GM10266 (cell line): ENCODE data around the gene SLC28A1.

Experiments
- DNase-seq: peaks from one replicate; pipeline ENCODE4 v3.0.0; 2012; ENCODE audit errors: extremely low spot score
- TF ChIP-seq, protein P1 (sequence below): IDR thresholded peaks from 2 replicates; pipeline ENCODE4 v1.5.1; 2012; ENCODE audit warnings: mild to moderate bottlenecking, low read depth; ENCODE audit not compliant: control insufficient read depth, insufficient read depth; ENCODE audit errors: missing control alignments

SLC28A1 gene

DNA sequence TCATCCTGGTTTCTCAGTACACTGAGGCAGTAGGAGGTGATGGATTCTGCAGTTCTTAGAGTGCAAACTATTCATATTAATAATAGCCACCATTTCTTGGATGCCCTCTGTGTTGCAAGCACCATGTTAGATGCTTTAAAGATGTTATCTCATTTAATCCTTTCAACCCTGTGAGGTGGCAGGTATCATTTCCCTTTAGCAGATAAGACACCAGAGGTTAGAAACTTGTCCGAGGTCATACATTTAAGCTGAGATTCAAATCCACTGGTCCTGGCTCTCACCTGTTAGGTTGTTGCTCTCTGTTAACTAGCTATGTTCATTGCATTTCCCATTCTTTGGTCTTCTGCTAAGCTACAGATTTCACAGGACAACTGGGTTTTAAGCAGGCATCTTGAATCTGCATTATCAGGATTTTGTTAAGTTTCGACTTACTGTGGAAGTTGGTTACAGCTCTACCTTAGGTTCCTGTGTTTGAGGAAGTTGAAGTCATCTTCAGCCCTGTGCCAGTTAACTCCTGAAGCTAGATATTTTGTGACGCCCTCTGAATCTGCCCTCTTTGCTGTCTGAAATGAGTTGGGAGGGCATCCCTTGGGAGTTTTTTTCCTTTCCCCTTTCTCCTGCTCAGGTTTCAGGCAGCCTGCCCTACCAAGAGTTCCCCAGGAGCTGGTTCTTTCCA is 103.6 kb downstream of the SLC28A1 start:
- TF ChIP-seq, protein P1, sequence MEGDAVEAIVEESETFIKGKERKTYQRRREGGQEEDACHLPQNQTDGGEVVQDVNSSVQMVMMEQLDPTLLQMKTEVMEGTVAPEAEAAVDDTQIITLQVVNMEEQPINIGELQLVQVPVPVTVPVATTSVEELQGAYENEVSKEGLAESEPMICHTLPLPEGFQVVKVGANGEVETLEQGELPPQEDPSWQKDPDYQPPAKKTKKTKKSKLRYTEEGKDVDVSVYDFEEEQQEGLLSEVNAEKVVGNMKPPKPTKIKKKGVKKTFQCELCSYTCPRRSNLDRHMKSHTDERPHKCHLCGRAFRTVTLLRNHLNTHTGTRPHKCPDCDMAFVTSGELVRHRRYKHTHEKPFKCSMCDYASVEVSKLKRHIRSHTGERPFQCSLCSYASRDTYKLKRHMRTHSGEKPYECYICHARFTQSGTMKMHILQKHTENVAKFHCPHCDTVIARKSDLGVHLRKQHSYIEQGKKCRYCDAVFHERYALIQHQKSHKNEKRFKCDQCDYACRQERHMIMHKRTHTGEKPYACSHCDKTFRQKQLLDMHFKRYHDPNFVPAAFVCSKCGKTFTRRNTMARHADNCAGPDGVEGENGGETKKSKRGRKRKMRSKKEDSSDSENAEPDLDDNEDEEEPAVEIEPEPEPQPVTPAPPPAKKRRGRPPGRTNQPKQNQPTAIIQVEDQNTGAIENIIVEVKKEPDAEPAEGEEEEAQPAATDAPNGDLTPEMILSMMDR = no peak
- no peak for DNase-seq

DNA sequence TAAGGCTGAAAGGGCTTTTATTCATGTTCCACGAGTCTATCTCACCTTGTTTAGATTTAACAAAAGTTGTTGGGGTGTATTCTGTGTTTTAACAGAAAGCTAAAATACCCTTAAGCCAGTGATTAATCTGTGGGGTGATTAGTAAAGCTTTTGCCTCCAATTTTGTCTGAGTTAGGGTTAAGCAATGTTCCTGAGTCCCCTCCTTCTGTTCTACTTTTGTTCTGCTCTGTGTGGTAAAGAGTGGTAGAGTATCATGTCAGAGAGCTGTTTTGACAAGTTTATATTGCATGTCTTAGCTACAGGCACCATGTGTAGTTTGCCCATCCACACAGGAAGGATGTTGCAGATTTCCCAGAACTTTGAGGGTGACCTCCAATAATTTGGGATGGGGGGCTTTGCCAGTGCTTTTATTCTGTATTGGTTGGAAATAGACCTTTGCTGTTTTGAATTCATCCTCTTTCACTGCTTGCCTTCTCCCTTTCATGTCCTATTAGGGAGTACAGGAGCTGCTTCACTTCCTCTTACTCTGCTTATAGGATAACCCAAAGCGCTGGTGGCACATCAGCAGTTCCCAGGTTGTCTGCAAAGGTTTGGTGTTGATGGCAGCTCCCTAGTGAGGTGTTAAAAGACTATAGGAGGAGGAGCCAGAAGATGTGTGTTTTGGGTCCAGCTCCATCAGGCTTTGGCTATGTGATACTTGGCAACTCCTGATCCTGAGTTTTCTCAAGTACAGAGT is 104.6 kb downstream of the SLC28A1 start:
- no peak for DNase-seq
- TF ChIP-seq, protein P1 = no peak

DNA sequence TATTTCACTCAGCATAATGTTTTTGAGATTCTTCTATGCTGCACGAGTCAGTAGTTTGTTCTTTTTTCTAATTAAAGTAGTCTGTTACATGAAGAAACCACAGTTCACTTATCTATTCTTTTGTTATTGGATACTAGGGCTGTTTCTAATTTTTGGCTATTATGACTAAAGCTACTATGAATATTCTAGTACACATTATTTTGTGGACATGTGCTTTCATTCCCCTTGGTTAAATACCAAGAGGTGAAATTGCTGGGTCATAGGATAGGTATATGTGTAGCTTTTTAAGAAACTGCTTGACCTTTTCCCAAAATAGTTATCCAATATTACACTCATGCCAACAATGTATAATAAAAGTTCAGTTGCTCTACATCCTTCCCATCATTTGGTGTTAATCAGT is 106.0 kb downstream of the SLC28A1 start:
- TF ChIP-seq, protein P1 = no peak
- DNase-seq = no peak

DNA sequence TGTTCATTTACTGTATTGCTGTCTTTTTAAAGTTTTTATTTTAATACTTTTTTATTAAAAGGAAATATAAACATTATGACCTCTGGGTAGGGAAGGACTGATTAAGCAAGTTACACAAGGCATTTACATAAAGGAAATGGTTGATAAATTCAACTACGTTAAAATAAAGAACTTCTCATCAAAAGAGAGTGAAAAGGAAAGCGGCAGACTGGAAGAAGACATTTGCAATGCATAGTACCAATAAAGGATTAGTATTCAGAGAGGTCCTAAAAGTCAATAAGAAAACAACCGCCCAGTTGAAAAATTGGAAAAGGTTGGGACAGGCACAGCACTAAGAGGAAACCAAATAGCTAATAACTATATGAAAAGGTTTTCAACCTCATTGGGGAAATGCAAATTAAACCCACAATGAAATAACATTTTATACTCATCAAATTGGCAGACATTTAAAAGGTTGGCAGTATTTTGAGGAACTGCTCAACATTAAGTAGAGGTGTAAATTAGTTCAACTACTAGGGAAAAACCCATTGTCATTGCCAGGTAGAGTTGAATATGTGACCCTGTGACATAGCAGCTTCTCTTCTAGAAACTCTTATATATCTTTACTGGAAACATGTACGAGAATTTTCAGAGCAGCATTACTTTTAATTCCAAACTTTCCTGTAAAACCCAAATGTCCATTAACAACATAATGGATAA is 106.7 kb downstream of the SLC28A1 start:
- DNase-seq = no peak
- TF ChIP-seq, protein P1 = no peak

DNA sequence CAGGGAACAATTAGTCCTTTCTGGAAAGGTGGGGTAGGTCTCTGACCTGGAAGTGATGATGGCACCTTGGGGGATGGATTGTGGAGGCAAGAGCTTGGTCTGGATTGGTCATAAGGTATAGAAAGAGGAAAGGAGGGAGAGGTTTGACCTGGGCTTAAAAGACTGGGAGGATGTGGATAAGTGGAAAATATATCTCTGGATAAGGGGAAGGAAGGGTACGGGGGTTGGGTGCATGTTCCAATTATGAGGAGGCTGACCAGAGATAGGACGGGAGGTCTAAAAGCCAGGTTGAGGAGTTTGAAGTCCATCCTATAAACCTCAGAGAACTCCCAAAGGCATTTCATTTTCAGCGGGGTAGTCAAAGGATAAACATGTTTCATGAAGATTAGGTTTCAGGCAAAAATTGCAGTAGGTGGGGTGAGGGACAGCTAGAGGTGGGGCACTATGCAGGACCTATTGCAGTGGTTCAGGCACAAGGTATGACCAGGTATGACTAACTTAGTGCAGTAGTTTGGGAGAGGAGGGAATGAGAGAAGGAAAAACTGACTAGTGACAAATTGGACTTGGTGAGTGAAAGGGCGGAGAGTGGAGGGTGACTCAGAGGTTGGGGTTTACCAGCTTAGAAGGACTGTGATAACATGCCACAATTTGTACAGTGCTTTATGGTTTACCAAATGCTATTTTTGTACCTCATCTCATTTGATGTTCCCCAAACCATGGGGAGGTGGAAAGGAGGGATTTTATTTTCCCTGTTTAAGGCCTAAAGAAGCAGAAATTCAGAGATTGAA is 107.9 kb downstream of the SLC28A1 start:
- TF ChIP-seq, protein P1 = no peak
- no peak for DNase-seq
